Measurements from ENCODE around the gene G3BP1. TPM values are rescaled to one million over a fixed set of nuclear protein-coding genes. Genes with fewer than 3 reads are reported as not detected.

The G3BP1 gene
- total RNA-seq, 1 experiment from 2014 or later = 307 TPM

Other genes starting within 250 kb of the G3BP1 start
- gene FAT2, start 180.6 kb upstream of the G3BP1 start, total RNA-seq (2014; rRNA removed; shearing (Covaris generic)) = 0.06 and 0.11 TPM in 2 replicates
- gene SPARC, start 85.0 kb upstream of the G3BP1 start, total RNA-seq (2014; rRNA removed; shearing (Covaris generic)) = 364 and 386 TPM in 2 replicates
- 96.9 and 105 TPM in 2 replicates for gene ATOX1, start 13.3 kb upstream of the G3BP1 start, total RNA-seq (2014; rRNA removed; shearing (Covaris generic))
- gene GLRA1, start 152.9 kb downstream of the G3BP1 start, total RNA-seq (2014; rRNA removed; shearing (Covaris generic)) = not detected in 2 replicates

All from Daoy (cell line).